ENCODE results near the gene NPFFR1. TPM values are rescaled to one million over a fixed set of nuclear protein-coding genes. Genes with fewer than 3 reads are reported as not detected.

Gene NPFFR1
- total and polyA plus RNA-seq, 2 experiments from 2014 or later, result 0.03 to 0.05 TPM

- H3K9me3 Mint-ChIP-seq, result peaks cover 3% of the 10 kb centered on the region
- Histone ChIP-seq H3F3A (replicated peaks; ENCODE audit: low read depth) (no peaks in the 10 kb centered on the region), H3K4me1 (ENCODE audit: insufficient read depth) (peaks cover 15% of the 10 kb centered on the region), H3K36me3 (ENCODE audit: insufficient read depth) (no peaks in the 10 kb centered on the region), H3K9me2 (ENCODE audit: insufficient read depth) (no peaks in the 10 kb centered on the region), H4K20me1 (replicated peaks; ENCODE audit: insufficient read depth) (no peaks in the 10 kb centered on the region; the same call in 1 of the 2 replicates), H3K27ac (ENCODE audit: low read depth) (no peak overlapping the region), H2AFZ (no peak overlapping the region), H3K79me2 (replicated peaks; ENCODE audit: insufficient read depth) (no peaks in the 10 kb centered on the region), H3K4me3 (no peak overlapping the region), H3K4me2 (no peak overlapping the region), H3K27me3 (ENCODE audit: insufficient read depth) (no peaks in the 10 kb centered on the region)
- ATAC-seq (no peak), DNase-seq (ENCODE audit: low spot score) (no peak)
- no peak overlapping the region for H3K4me3 Mint-ChIP-seq
- H3K27ac Mint-ChIP-seq, result no peak overlapping the region
- H3K4me1 Mint-ChIP-seq, result peaks cover 13% of the 10 kb centered on the region
- peaks cover 4% of the 10 kb centered on the region for H3K27me3 Mint-ChIP-seq (ENCODE audit: insufficient read depth, low read depth, poor library complexity)
- TF ChIP-seq POLR2AphosphoS5 (IDR thresholded peaks at IDR 0.05; ENCODE audit: low read depth) (no peak), ZNF331 (CRISPR knock-in tag; IDR thresholded peaks at IDR 0.05; ENCODE audit: low read depth) (peak; percentile 57)
- peaks cover 21% of the 10 kb centered on the region for H3K36me3 Mint-ChIP-seq (ENCODE audit: low read depth)
Observed at GRCh38 chr10:70333268-70333667, 49.5 kb upstream of the NPFFR1 start.

GRCh38 chr10:70331486-70332268 is 47.9 kb upstream of the NPFFR1 start:
- no peaks in the 10 kb centered on the region for H3K27me3 ChIP-seq (ENCODE audit: insufficient read depth)
- H3K4me2 ChIP-seq, result no peak overlapping the region
- H3K4me1 ChIP-seq (ENCODE audit: insufficient read depth), result peaks cover 4% of the 10 kb centered on the region; the same call in 1 of the 2 replicates
- Mint-ChIP-seq H3K4me3 (no peak overlapping the region), H3K4me1 (peaks cover 4% of the 10 kb centered on the region), H3K36me3 (ENCODE audit: low read depth) (peaks cover 21% of the 10 kb centered on the region), H3K27ac (no peak overlapping the region), H3K27me3 (ENCODE audit: insufficient read depth, low read depth, poor library complexity) (peaks cover 8% of the 10 kb centered on the region), H3K9me3 (peaks cover 3% of the 10 kb centered on the region)
- H3K27ac ChIP-seq (ENCODE audit: low read depth), result no peak overlapping the region
- H3K9me2 ChIP-seq (ENCODE audit: insufficient read depth), result no peaks in the 10 kb centered on the region
- no peaks in the 10 kb centered on the region for H3K79me2 ChIP-seq (replicated peaks; ENCODE audit: insufficient read depth)
- H3F3A ChIP-seq (replicated peaks; ENCODE audit: low read depth), result no peaks in the 10 kb centered on the region
- TF ChIP-seq EZH2phosphoT487 (IDR thresholded peaks at IDR 0.05; ENCODE audit: unreplicated experiment) (no peak), ETS1 (IDR thresholded peaks at IDR 0.05) (no peak), NANOG (IDR thresholded peaks at IDR 0.05; ENCODE audit: borderline replicate concordance) (no peak), REST (IDR thresholded peaks at IDR 0.05; ENCODE audit: unreplicated experiment) (no peak), ZNF331 (CRISPR knock-in tag; IDR thresholded peaks at IDR 0.05; ENCODE audit: low read depth) (no peak), JUNB (IDR thresholded peaks at IDR 0.05; ENCODE audit: unreplicated experiment) (no peak)
- TF ChIP-seq, protein P1, sequence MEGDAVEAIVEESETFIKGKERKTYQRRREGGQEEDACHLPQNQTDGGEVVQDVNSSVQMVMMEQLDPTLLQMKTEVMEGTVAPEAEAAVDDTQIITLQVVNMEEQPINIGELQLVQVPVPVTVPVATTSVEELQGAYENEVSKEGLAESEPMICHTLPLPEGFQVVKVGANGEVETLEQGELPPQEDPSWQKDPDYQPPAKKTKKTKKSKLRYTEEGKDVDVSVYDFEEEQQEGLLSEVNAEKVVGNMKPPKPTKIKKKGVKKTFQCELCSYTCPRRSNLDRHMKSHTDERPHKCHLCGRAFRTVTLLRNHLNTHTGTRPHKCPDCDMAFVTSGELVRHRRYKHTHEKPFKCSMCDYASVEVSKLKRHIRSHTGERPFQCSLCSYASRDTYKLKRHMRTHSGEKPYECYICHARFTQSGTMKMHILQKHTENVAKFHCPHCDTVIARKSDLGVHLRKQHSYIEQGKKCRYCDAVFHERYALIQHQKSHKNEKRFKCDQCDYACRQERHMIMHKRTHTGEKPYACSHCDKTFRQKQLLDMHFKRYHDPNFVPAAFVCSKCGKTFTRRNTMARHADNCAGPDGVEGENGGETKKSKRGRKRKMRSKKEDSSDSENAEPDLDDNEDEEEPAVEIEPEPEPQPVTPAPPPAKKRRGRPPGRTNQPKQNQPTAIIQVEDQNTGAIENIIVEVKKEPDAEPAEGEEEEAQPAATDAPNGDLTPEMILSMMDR (conservative IDR thresholded peaks at IDR 0.05; ENCODE audit: low read depth in 2 of 2), result peak; percentile 34 to 67; a peak in 3 of 4 replicates
- H4K20me1 ChIP-seq (replicated peaks; ENCODE audit: insufficient read depth), result no peaks in the 10 kb centered on the region; the same call in 1 of the 2 replicates
- H3K36me3 ChIP-seq (ENCODE audit: insufficient read depth), result no peaks in the 10 kb centered on the region
- H3K4me3 ChIP-seq, result no peak overlapping the region
- DNase-seq (ENCODE audit: low spot score) (peak; percentile 35), ATAC-seq (peak; percentile 68)
- no peak overlapping the region for H2AFZ ChIP-seq
